HL-60 (cell line): Measurements from ENCODE around the gene MYO10.

ENCODE experiments used
- CTCF ChIP-seq: IDR thresholded peaks from one replicate; pipeline ENCODE4 v1.5.1; 2011; ENCODE audit warnings: low read length, control low read depth, inconsistent platforms; ENCODE audit not compliant: insufficient read depth
- TF ChIP-seq, protein P1 (sequence below): IDR thresholded peaks from 2 replicates; pipeline ENCODE4 v1.6.1; 2012; ENCODE audit warnings: low read depth; ENCODE audit not compliant: insufficient replicate concordance

- TF ChIP-seq, protein P1, sequence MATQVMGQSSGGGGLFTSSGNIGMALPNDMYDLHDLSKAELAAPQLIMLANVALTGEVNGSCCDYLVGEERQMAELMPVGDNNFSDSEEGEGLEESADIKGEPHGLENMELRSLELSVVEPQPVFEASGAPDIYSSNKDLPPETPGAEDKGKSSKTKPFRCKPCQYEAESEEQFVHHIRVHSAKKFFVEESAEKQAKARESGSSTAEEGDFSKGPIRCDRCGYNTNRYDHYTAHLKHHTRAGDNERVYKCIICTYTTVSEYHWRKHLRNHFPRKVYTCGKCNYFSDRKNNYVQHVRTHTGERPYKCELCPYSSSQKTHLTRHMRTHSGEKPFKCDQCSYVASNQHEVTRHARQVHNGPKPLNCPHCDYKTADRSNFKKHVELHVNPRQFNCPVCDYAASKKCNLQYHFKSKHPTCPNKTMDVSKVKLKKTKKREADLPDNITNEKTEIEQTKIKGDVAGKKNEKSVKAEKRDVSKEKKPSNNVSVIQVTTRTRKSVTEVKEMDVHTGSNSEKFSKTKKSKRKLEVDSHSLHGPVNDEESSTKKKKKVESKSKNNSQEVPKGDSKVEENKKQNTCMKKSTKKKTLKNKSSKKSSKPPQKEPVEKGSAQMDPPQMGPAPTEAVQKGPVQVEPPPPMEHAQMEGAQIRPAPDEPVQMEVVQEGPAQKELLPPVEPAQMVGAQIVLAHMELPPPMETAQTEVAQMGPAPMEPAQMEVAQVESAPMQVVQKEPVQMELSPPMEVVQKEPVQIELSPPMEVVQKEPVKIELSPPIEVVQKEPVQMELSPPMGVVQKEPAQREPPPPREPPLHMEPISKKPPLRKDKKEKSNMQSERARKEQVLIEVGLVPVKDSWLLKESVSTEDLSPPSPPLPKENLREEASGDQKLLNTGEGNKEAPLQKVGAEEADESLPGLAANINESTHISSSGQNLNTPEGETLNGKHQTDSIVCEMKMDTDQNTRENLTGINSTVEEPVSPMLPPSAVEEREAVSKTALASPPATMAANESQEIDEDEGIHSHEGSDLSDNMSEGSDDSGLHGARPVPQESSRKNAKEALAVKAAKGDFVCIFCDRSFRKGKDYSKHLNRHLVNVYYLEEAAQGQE, result no peak
- TF ChIP-seq CTCF, result no peak
Observed at GRCh38 chr5:16957304-16958196, 21.5 kb upstream of the MYO10 start.
